ENCODE data around the gene LRP8. TPM values are rescaled to one million over a fixed set of nuclear protein-coding genes. Genes with fewer than 3 reads are reported as not detected.
A peak's percentile ranks its signal among the peaks of the same experiment; 100 is the strongest.

Gene LRP8
- total and polyA plus RNA-seq, 9 of the 15 experiments (the other 6 are each of a cell fraction or from before 2014, with no cell fraction given) = 7.1 to 56.1 (median 31.3) TPM

GRCh38 chr1:53275566-53275965 is 52.3 kb downstream of the LRP8 start (continued):
- TF ChIP-seq ZHX1 (conservative IDR thresholded peaks at IDR 0.05; ENCODE audit: low read length) (no peak), PHF20 (IDR thresholded peaks at IDR 0.05; ENCODE audit: partially characterized antibody) (no peak)

GRCh38 chr1:53274541-53275185 is 53.2 kb downstream of the LRP8 start:
- intact Hi-C loops (cut with micrococcal nuclease) = no loop called here
- ChIA-PET CTCF (ENCODE audit: low intra/inter-chr PET ratio) (interaction anchor here (0.5 kb wide), 1 partner anchor 360 kb away, joined by 4 read pairs; no protein-coding TSS in a partner anchor), POLR2A (interaction anchor here (0.6 to 0.9 kb wide), 3 partner anchors 14 to 129 kb away, joined by 3 to 5 read pairs (median 4); no protein-coding TSS in a partner anchor)
- H3K9me1 ChIP-seq (ENCODE audit: control insufficient read depth, insufficient read depth, low read length) = peaks cover 3% of the 10 kb centered on the region
- H3K27me3 ChIP-seq (ENCODE audit: control insufficient read depth in 2 of 2, insufficient read depth in 2 of 2, low read length in 2 of 2) = no peaks in the 10 kb centered on the region
- in situ Hi-C loops (cut with MboI) = loop anchor here (5.0 kb wide), 1 partner anchor 118 kb away; no protein-coding TSS in a partner anchor
- no peak overlapping the region for H3K27ac ChIP-seq (ENCODE audit: extremely low read depth, low read depth, low read length)
- H3K4me1 ChIP-seq (replicated peaks in 1 of 2; ENCODE audit: control insufficient read depth in 2 of 2, insufficient read depth in 2 of 2, low read length in 2 of 2) = peaks cover 6% of the 10 kb centered on the region in 2 experiments; a peak in 2 of 5 replicates
- H3K9ac ChIP-seq (ENCODE audit: insufficient read depth in 1 of 2, low read depth in 2 of 2, low read length in 2 of 2) = peak overlapping the region in 1 of 2 experiments; percentile 72; a peak in 2 of 4 replicates
- peaks cover 10% of the 10 kb centered on the region; the same call in 1 of the 2 replicates for H4K20me1 ChIP-seq (replicated peaks; ENCODE audit: control insufficient read depth, insufficient read depth, low read length)
- H3K4me2 ChIP-seq (ENCODE audit: insufficient read depth, low read length) = no peak overlapping the region
- no peak for FAIRE-seq
- H3K79me2 ChIP-seq (ENCODE audit: control insufficient read depth, insufficient read depth, low read length) = no peaks in the 10 kb centered on the region
- H3K36me3 ChIP-seq (ENCODE audit: control insufficient read depth, insufficient read depth, low read length) = peaks cover 91% of the 10 kb centered on the region
- BruUV-seq (replicated peaks) = no TSS peak
- no peak for ATAC-seq
- no peak for DNase-seq (ENCODE audit: extremely low read depth in 1 of 4, low spot score in 3 of 4)
- no peak overlapping the region for H3K4me3 ChIP-seq
- 93% methylated on average over 13 of the region's 13 CpGs for WGBS (ENCODE audit: insufficient coverage, low coverage, missing lambda C conversion rate)
- TF ChIP-seq POLR2G (IDR thresholded peaks at IDR 0.05; ENCODE audit: low read depth, low read length) (0 out of 2 replicates have a peak, but pooled peaks have one; percentile 21), BCLAF1 (IDR thresholded peaks at IDR 0.05; ENCODE audit: borderline replicate concordance in 1 of 2, control insufficient read depth in 1 of 2, low read depth in 2 of 2, low read length in 1 of 2) (no peak)
- H2AFZ ChIP-seq (ENCODE audit: low read depth, low read length) = no peak overlapping the region
- H3K9me3 ChIP-seq (replicated peaks; ENCODE audit: control insufficient read depth, insufficient read depth, low read depth, low read length) = no peaks in the 10 kb centered on the region

Data from K562 (cell line).